WERI-Rb-1 (cell line): ENCODE data around the gene ATG10.
A peak's percentile ranks its signal among the peaks of the same experiment; 100 is the strongest.

Experiments
- DNase-seq: peaks from one replicate; pipeline ENCODE4 v3.0.0-alpha.2; 2020
- H3K27ac ChIP-seq: fragments of 250-450 bp; sonication (Bioruptor Pico); 2 replicates; pipeline ENCODE4 v1.5.1; 2020; ENCODE audit warnings: mild to moderate bottlenecking, moderate library complexity
- H3K27me3 ChIP-seq: fragments of 250-450 bp; sonication (Bioruptor Pico); 2 replicates; pipeline ENCODE4 v1.5.1; 2021; ENCODE audit warnings: mild to moderate bottlenecking, low read depth, moderate library complexity; ENCODE audit not compliant: insufficient read depth, severe bottlenecking
- H3K36me3 ChIP-seq: fragments of 250-450 bp; sonication (Bioruptor Pico); 2 replicates; pipeline ENCODE4 v1.5.1; 2020; ENCODE audit warnings: mild to moderate bottlenecking, moderate library complexity
- H3K4me3 ChIP-seq: 2 replicates; pipeline ENCODE4 v1.5.1; 2011; ENCODE audit warnings: low read depth, mild to moderate bottlenecking, control low read depth, low read length
- H3K9me3 ChIP-seq: fragments of 250-450 bp; sonication (Bioruptor Pico); 2 replicates; pipeline ENCODE4 v1.5.1; 2021; ENCODE audit warnings: mild to moderate bottlenecking, moderate library complexity; ENCODE audit not compliant: severe bottlenecking
- TF ChIP-seq, protein P1 (sequence below): IDR thresholded peaks from 2 replicates; pipeline ENCODE4 v1.5.1; 2011; ENCODE audit warnings: low read depth, mild to moderate bottlenecking, control low read depth, inconsistent platforms, low read length

ATG10 gene

DNA sequence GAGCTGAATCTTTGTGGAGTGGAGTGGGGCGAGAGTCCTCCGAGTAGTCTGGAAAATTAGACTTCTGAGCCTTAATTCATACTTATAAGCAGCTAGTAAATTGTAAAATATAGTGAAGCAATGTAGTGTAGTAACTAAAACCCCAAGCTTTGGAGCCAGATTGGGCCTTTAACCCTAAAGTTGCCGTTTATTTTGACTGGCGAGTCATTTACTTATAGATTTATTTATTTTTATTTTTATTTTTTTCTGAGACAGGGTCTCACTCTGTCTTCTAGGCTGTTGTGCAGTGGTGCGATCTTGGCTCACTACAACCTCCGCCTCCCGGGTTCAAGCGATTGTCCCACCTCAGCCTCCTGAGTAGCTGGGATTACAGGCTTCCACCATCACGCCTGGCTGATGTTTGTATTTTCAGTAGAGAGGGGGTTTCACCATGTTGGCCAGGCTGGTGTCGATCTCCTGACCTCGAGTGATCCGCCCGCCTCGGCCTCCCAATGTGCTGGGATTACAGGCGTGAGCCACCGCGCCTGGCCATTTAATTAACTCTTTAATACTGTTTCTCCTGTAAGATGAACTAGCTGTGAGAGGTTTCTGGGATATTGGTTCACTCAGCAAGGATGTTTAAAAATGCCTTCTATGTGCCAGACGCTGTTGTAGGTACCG is 307.0 kb downstream of the ATG10 start:
- Histone ChIP-seq H3K36me3 (peaks cover 41% of the 10 kb centered on the region), H3K9me3 (no peaks in the 10 kb centered on the region), H3K27ac (peak overlapping the region; percentile 98), H3K4me3 (peak overlapping the region; percentile 77), H3K27me3 (no peaks in the 10 kb centered on the region)
- peak; percentile 59 for DNase-seq
- TF ChIP-seq, protein P1, sequence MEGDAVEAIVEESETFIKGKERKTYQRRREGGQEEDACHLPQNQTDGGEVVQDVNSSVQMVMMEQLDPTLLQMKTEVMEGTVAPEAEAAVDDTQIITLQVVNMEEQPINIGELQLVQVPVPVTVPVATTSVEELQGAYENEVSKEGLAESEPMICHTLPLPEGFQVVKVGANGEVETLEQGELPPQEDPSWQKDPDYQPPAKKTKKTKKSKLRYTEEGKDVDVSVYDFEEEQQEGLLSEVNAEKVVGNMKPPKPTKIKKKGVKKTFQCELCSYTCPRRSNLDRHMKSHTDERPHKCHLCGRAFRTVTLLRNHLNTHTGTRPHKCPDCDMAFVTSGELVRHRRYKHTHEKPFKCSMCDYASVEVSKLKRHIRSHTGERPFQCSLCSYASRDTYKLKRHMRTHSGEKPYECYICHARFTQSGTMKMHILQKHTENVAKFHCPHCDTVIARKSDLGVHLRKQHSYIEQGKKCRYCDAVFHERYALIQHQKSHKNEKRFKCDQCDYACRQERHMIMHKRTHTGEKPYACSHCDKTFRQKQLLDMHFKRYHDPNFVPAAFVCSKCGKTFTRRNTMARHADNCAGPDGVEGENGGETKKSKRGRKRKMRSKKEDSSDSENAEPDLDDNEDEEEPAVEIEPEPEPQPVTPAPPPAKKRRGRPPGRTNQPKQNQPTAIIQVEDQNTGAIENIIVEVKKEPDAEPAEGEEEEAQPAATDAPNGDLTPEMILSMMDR, result no peak

DNA sequence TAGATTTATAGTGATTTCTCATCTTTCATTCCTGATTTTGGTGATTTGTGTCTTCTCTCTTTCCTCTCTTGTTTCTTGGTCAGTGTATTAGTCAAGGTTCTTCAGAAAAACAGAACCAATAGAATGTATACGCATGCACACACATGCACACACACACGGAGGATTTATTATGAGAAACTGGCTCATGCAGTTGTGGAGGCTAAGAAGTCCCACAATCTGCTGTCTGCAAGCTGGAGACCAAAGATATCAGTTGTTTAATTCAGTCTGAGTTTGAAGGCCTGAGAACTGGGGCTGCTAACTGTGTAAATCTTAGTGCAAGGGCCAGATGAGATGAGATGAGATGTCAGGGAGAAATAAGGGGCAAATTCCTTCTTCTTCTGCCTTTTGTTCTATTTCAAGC is 312.1 kb downstream of the ATG10 start:
- no peak overlapping the region for H3K27ac ChIP-seq
- DNase-seq, result no peak
- no peak overlapping the region for H3K4me3 ChIP-seq
- H3K27me3 ChIP-seq, result no peaks in the 10 kb centered on the region
- no peaks in the 10 kb centered on the region for H3K36me3 ChIP-seq
- TF ChIP-seq, protein P1, result no peak
- H3K9me3 ChIP-seq, result no peaks in the 10 kb centered on the region

DNA sequence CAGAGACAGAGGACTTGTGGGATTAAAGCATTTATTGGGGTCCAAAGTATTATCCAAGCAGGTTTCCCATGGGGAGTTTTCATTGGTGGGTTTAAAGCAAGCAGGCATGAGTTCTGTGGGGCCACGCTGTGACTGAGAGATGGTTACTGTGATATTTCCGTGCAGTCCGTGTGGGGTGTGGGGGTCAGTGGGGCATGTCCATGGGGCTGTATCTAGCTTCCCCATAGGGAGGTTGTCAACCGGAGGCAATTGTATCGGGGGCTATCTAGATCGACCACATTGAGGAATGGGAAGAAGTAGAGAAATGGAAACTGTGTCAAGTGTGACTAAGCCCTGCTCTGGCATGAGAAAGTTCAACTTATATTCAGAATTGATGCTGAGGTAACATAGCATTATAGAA is 313.4 kb downstream of the ATG10 start:
- H3K36me3 ChIP-seq, result no peaks in the 10 kb centered on the region
- DNase-seq, result no peak
- H3K27me3 ChIP-seq, result no peaks in the 10 kb centered on the region
- TF ChIP-seq, protein P1, result no peak
- no peak overlapping the region for H3K4me3 ChIP-seq
- H3K27ac ChIP-seq, result no peak overlapping the region
- no peaks in the 10 kb centered on the region for H3K9me3 ChIP-seq

DNA sequence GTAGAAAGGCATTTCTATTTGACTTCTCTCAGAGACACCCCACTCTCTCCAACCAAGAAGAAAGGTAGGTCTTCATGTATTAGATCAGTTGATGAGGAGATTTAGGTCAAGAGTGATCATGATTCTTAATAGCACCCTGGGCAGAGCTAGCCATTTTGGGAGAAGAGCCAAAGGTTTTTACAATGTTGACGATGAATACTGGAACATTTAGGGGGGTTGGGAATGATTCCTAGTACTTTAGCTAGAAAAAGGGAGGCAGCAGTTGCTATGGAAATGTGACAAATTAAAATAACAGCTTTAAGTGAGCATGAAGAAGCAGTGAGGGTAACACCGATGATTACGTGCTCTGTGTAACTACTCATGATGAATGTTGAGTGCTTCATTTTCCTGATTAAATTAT is 315.8 kb downstream of the ATG10 start:
- DNase-seq, result no peak
- TF ChIP-seq, protein P1, result no peak
- Histone ChIP-seq H3K9me3 (no peaks in the 10 kb centered on the region), H3K27ac (no peak overlapping the region), H3K27me3 (no peaks in the 10 kb centered on the region), H3K4me3 (no peak overlapping the region), H3K36me3 (no peaks in the 10 kb centered on the region)

GRCh38 chr5:82290005-82290404 is 318.2 kb downstream of the ATG10 start:
- no peak for DNase-seq
- H3K27ac ChIP-seq, result no peak overlapping the region
- H3K4me3 ChIP-seq, result no peak overlapping the region
- TF ChIP-seq, protein P1, result no peak
- H3K9me3 ChIP-seq, result no peaks in the 10 kb centered on the region
- no peaks in the 10 kb centered on the region for H3K36me3 ChIP-seq
- no peaks in the 10 kb centered on the region for H3K27me3 ChIP-seq

- Histone ChIP-seq H3K4me3 (no peak overlapping the region), H3K9me3 (no peaks in the 10 kb centered on the region), H3K27me3 (no peaks in the 10 kb centered on the region), H3K27ac (no peak overlapping the region), H3K36me3 (no peaks in the 10 kb centered on the region)
- no peak for DNase-seq
- TF ChIP-seq, protein P1, result no peak
These were observed 319.1 kb downstream of the ATG10 start for GRCh38 chr5:82290908-82291307.
